OCI-LY1 (cell line): ENCODE results near the gene ID2.

Source experiments
- H2AFZ ChIP-seq: fragments of 200-600 bp; sonication (generic), shearing (Covaris generic); 2 replicates; pipeline ENCODE4 v1.6.0; 2014; ENCODE audit warnings: antibody characterized with exemption, mild to moderate bottlenecking, low read length
- H3F3A ChIP-seq: fragments of 200-600 bp; sonication (generic), shearing (Covaris generic); 2 replicates; pipeline ENCODE4 v1.6.0; 2014; ENCODE audit warnings: mild to moderate bottlenecking, antibody characterized with exemption, low read length, moderate library complexity; ENCODE audit not compliant: insufficient read depth
- H3K27ac ChIP-seq: fragments of 200-600 bp; sonication (generic); 2 replicates; pipeline ENCODE4 v1.5.1; 2014; ENCODE audit warnings: low read length, mixed run types, mild to moderate bottlenecking, low read depth; ENCODE audit not compliant: poor library complexity, severe bottlenecking
- H3K27me3 ChIP-seq: fragments of 200-600 bp; sonication (generic); 2 replicates; pipeline ENCODE4 v1.6.0; 2014; ENCODE audit warnings: antibody characterized with exemption, mild to moderate bottlenecking, low read length, moderate library complexity; ENCODE audit not compliant: insufficient read depth
- H3K36me3 ChIP-seq: fragments of 200-600 bp; sonication (generic); 2 replicates; pipeline ENCODE4 v1.6.1; 2014; ENCODE audit warnings: mild to moderate bottlenecking, antibody characterized with exemption, low read length, moderate library complexity, mixed read lengths; ENCODE audit not compliant: insufficient read depth
- H3K4me1 ChIP-seq: fragments of 200-600 bp; sonication (generic); 2 replicates; pipeline ENCODE4 v1.5.1; 2014; ENCODE audit warnings: mild to moderate bottlenecking, low read length, moderate library complexity; ENCODE audit not compliant: insufficient read depth, severe bottlenecking
- H3K4me2 ChIP-seq: fragments of 200-600 bp; sonication (generic), shearing (Covaris generic); 2 replicates; pipeline ENCODE4 v1.6.1; 2014; ENCODE audit warnings: low read length
- H3K4me3 ChIP-seq: fragments of 200-600 bp; sonication (generic); 2 replicates; pipeline ENCODE4 v1.5.1; 2014; ENCODE audit warnings: low read length, low read depth, mild to moderate bottlenecking, mixed read lengths; ENCODE audit not compliant: poor library complexity, severe bottlenecking
- H3K79me2 ChIP-seq: fragments of 200-600 bp; shearing (Covaris generic); 2 replicates; pipeline ENCODE4 v1.6.1; 2016; ENCODE audit warnings: mixed run types, low read length, mixed read lengths; ENCODE audit not compliant: insufficient read depth
- H3K9ac ChIP-seq: fragments of 200-600 bp; sonication (generic), shearing (Covaris generic); 2 replicates; pipeline ENCODE4 v1.6.1; 2014; ENCODE audit warnings: mild to moderate bottlenecking, low read length, mixed read lengths
- H3K9me2 ChIP-seq: fragments of 200-600 bp; sonication (generic), shearing (Covaris generic); 2 replicates; pipeline ENCODE4 v1.6.1; 2014; ENCODE audit warnings: low read depth, mild to moderate bottlenecking, low read length, mixed read lengths
- H3K9me3 ChIP-seq: fragments of 200-600 bp; shearing (Covaris generic); 2 replicates; pipeline ENCODE4 v1.6.1; 2014; ENCODE audit warnings: low read length, mixed read lengths
- H4K20me1 ChIP-seq: fragments of 200-600 bp; sonication (generic), shearing (Covaris generic); 2 replicates; pipeline ENCODE4 v1.6.0; 2016; ENCODE audit warnings: mild to moderate bottlenecking, low read length; ENCODE audit not compliant: insufficient read depth
- EZH2 ChIP-seq: fragments of 200-600 bp; sonication (generic), shearing (Covaris generic); IDR thresholded peaks from 2 replicates; pipeline ENCODE4 v1.8.0; 2017; ENCODE audit warnings: borderline replicate concordance, mixed run types, mild to moderate bottlenecking, antibody characterized with exemption, low read length, moderate library complexity, mixed read lengths
- TF ChIP-seq, protein P1 (sequence below): fragments of 200-600 bp; sonication (generic), shearing (Covaris generic); IDR thresholded peaks from 2 replicates; pipeline ENCODE4 v1.5.1; 2017; ENCODE audit warnings: mild to moderate bottlenecking, antibody characterized with exemption, low read length, moderate library complexity, mixed read lengths

Gene ID2

DNA sequence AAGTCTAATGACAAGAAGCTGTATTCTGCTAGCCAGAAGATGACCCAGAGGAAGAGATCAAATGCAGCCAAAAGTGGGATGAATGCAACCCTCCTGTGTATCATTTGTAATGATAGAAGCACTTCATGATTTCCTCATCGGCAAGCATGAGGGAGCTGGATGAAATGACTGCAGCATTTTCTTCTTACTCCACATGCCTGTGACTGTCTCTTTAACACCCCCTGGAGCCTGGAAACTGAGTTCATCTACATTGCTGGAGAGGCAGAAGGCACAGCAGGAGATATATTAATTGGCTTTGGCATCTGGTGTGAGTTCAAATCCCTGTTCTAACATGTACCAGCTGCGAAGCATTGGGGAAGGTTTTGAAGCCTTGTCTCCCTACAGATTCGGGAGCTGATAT, 37.7 kb downstream of the ID2 start:
- H3K36me3 ChIP-seq, result no peaks in the 10 kb centered on the region; the same call in 1 of the 2 replicates
- no peaks in the 10 kb centered on the region for H3K79me2 ChIP-seq
- H2AFZ ChIP-seq, result no peak overlapping the region
- no peak overlapping the region for H3K4me2 ChIP-seq
- no peaks in the 10 kb centered on the region for H3K4me1 ChIP-seq
- no peaks in the 10 kb centered on the region for H4K20me1 ChIP-seq
- 0 out of 2 replicates have a peak, but pooled peaks cover 9% of the 10 kb centered on the region for H3K9me3 ChIP-seq
- H3K9ac ChIP-seq, result no peak overlapping the region
- H3K9me2 ChIP-seq, result no peaks in the 10 kb centered on the region
- H3F3A ChIP-seq, result no peaks in the 10 kb centered on the region
- H3K27ac ChIP-seq, result no peak overlapping the region
- TF ChIP-seq EZH2, result no peak
- TF ChIP-seq, protein P1, sequence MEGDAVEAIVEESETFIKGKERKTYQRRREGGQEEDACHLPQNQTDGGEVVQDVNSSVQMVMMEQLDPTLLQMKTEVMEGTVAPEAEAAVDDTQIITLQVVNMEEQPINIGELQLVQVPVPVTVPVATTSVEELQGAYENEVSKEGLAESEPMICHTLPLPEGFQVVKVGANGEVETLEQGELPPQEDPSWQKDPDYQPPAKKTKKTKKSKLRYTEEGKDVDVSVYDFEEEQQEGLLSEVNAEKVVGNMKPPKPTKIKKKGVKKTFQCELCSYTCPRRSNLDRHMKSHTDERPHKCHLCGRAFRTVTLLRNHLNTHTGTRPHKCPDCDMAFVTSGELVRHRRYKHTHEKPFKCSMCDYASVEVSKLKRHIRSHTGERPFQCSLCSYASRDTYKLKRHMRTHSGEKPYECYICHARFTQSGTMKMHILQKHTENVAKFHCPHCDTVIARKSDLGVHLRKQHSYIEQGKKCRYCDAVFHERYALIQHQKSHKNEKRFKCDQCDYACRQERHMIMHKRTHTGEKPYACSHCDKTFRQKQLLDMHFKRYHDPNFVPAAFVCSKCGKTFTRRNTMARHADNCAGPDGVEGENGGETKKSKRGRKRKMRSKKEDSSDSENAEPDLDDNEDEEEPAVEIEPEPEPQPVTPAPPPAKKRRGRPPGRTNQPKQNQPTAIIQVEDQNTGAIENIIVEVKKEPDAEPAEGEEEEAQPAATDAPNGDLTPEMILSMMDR, result no peak
- H3K27me3 ChIP-seq, result no peaks in the 10 kb centered on the region
- no peak overlapping the region for H3K4me3 ChIP-seq

GRCh38 chr2:8720741-8721140, 38.9 kb downstream of the ID2 start:
- Histone ChIP-seq H3K27me3 (no peaks in the 10 kb centered on the region), H3K9me2 (no peaks in the 10 kb centered on the region), H4K20me1 (no peaks in the 10 kb centered on the region), H3K9me3 (0 out of 2 replicates have a peak, but pooled peaks cover 6% of the 10 kb centered on the region), H3K4me2 (no peak overlapping the region), H3K36me3 (no peaks in the 10 kb centered on the region; the same call in 1 of the 2 replicates), H3K27ac (no peak overlapping the region), H3K4me1 (no peaks in the 10 kb centered on the region), H2AFZ (no peak overlapping the region), H3F3A (no peaks in the 10 kb centered on the region), H3K4me3 (no peak overlapping the region), H3K79me2 (no peaks in the 10 kb centered on the region), H3K9ac (no peak overlapping the region)
- TF ChIP-seq, protein P1, result no peak
- TF ChIP-seq EZH2, result no peak

- Histone ChIP-seq H3K9me3 (no peaks in the 10 kb centered on the region), H4K20me1 (no peaks in the 10 kb centered on the region), H2AFZ (no peak overlapping the region), H3K79me2 (no peaks in the 10 kb centered on the region), H3K9ac (no peak overlapping the region), H3K4me1 (no peaks in the 10 kb centered on the region), H3K9me2 (no peaks in the 10 kb centered on the region), H3F3A (no peaks in the 10 kb centered on the region), H3K4me3 (no peak overlapping the region), H3K36me3 (no peaks in the 10 kb centered on the region; the same call in 1 of the 2 replicates), H3K27ac (no peak overlapping the region), H3K4me2 (no peak overlapping the region), H3K27me3 (no peaks in the 10 kb centered on the region)
- TF ChIP-seq, protein P1, result no peak
- no peak for TF ChIP-seq EZH2
Observed at GRCh38 chr2:8721410-8721809, 39.6 kb downstream of the ID2 start.
